ENCODE measurements around the gene RXFP3.

Gene RXFP3

DNA sequence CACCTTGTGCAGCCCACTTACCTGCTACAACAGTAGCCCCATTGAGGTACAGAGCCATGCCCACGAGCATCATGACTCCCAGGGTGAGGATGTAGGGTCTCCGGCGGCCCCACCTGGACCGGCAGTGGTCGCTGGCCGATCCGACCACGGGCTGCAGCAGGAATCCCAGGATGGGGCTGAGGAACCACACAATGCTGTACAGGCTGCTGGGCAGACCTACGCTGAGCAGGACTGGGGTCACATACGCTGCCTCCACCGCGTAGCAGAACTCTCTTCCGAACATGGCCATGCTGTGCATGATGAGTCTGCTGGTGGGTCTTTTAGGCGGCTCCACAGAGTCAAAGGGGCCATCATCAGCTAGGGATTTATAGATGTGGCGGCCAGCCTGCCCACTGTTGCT lies 48.0 kb downstream of the RXFP3 start:
- no peak for DNase-seq

DNA sequence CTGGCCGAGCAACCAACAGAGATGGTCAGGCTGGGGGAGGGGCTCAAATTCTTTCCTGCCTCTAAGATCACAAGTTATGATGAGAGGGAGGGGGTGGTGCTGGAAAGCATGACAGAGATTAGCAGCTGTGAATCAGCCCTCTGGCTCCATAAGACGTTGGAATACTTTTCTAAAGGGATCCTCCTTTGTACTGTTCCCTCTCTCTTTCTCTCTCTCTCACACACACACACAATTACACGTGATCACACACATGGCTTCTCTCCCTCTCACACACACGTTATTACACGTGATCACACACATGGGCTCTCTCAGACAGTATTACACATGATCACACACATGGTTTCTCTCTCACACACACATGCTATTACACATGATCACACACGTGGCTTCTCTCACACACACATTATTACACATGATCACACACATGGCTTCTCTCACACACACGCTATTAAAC lies 48.5 kb downstream of the RXFP3 start, which contains the start of gene SLC45A2:
TSS of gene SLC45A2 (minus strand) at position 23 of the 454 bp plus-strand sequence. CDS start 110 bp downstream, outside the sequence.
- DNase-seq = no peak

DNA sequence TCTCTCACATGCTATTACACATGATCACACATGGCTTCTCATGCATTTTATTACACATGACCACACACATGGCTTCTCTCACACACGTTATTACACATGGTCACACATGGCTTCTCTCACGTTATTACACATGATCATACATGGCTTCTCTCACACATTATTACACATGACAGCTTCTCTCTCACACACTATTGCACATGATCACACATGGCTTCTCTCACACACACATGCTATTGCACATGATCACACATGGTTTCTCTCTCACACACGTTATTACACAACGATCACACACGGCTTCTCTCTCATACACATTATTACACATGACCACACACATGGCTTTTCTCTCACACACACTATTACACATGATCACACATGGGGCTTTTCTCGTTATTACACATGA lies 49.3 kb downstream of the RXFP3 start:
- no peak for DNase-seq

Measured in stimulated activated CD4-positive, alpha-beta T cell treated with anti-CD3 and anti-CD28 coated beads, Interleukin-12 subunit alpha, Interleukin-12 subunit beta, amount 100 ng/mL, for 4 hours (primary cell).